GM12874 (cell line): Measurements from ENCODE around the gene CFAP126.

Experiments
- TF ChIP-seq, protein P1 (sequence below): IDR thresholded peaks from 2 replicates; pipeline ENCODE4 v1.5.1; 2011; ENCODE audit warnings: low read depth, mild to moderate bottlenecking, control low read depth, low read length, moderate library complexity; ENCODE audit not compliant: insufficient read depth

CFAP126 gene, protein sequence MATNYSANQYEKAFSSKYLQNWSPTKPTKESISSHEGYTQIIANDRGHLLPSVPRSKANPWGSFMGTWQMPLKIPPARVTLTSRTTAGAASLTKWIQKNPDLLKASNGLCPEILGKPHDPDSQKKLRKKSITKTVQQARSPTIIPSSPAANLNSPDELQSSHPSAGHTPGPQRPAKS

GRCh38 chr1:161367684-161368400 is at the start of gene CFAP126:
CFAP126 (minus strand) TSS chr1:161367876; CDS start chr1:161367868, 8 bp downstream.
- TF ChIP-seq, protein P1, sequence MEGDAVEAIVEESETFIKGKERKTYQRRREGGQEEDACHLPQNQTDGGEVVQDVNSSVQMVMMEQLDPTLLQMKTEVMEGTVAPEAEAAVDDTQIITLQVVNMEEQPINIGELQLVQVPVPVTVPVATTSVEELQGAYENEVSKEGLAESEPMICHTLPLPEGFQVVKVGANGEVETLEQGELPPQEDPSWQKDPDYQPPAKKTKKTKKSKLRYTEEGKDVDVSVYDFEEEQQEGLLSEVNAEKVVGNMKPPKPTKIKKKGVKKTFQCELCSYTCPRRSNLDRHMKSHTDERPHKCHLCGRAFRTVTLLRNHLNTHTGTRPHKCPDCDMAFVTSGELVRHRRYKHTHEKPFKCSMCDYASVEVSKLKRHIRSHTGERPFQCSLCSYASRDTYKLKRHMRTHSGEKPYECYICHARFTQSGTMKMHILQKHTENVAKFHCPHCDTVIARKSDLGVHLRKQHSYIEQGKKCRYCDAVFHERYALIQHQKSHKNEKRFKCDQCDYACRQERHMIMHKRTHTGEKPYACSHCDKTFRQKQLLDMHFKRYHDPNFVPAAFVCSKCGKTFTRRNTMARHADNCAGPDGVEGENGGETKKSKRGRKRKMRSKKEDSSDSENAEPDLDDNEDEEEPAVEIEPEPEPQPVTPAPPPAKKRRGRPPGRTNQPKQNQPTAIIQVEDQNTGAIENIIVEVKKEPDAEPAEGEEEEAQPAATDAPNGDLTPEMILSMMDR: no peak

- TF ChIP-seq, protein P1: no peak
Measured at GRCh38 chr1:161408429-161409052, 40.9 kb upstream of the CFAP126 start.

- TF ChIP-seq, protein P1: no peak
Measured at GRCh38 chr1:161407451-161407985, 39.8 kb upstream of the CFAP126 start.

DNA sequence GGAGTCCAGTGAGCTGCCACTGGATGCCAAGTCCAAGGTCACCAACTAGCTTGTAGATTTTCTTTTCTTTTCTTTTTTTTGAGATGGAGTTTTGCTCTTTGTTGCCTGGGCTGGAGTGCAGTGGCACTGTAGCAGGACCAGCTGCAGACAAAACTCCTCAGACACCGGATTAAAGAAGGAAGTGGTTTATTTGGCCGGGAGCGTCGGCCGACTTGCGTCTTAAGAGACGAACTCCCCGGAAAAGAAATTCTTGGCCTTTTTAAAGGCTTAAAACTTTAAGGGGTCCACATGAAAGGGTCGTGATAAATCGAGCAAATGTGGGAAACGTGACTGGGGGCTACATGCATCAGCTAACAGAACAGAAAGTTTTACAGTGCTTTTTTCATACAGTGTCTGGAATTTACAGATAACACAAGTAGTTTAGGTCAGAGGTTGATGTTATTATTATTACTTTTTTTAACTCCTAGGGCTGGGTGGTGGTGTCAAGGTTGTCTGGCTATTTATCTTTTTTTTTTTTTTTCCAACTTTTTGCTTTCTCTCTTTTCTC is 36.4 kb upstream of the CFAP126 start:
- TF ChIP-seq, protein P1: no peak

DNA sequence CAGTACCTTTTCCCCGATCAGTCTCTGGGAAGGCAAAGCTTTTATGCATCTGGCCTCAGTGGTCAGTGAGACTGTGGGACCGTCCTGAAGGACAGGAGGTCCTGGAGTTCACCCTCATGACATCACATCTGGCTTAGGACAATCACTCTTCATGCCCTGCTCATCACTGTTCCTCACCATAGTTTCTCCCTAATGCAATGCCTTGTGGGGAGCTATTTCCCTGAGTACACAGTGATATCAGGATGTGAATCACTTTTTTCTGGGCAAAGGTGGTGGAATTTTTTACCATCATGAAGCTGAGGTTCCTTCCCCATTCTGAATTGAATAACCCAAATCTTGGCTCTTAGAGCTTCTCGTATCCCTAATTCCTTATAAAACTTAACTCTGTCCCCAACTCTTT is 34.8 kb upstream of the CFAP126 start:
- TF ChIP-seq, protein P1: no peak

DNA sequence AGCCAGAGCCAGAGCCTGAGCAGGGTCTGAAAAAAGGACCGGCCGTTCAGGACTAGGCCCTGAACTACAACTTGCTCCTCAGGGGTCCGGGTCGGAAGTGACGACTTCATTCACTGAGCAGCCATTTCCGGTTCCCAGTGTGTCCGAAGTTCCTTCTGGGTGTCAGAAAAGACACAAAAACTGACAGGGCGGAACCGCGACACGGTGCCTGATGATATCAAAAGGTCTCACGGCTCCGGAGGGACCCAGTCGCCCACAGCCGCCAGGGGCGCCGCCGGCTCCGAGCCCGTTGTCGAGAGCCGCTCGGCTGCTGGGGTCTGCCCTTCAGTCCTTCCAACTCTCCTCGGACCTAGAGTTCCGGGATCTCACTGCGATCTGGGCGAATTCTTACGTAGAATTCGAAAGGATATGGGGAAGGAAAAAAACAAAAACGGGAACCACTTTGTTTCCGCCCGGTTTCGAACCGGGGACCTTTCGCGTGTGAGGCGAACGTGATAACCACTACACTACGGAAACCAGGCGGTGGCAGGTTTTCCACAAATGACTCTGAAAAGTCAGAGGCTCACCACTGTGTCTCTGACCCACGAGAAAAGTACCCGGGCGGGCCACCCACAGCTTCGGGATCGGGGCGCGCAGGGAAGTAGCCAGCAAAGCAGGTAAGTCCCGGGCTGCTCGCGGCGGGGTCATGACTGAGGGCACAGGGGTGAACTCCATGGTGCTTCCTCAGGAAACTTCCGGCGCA is 31.8 kb upstream of the CFAP126 start:
- TF ChIP-seq, protein P1: peak; percentile 79
